NCI-H1092 treated with DMSO at 0.1 percent for 48 hours (cell line): ENCODE data around the gene CACNA1C.

Source experiments
- DNase-seq: peaks from one replicate; lab custom pipeline; 2025; lab: John Stamatoyannopoulos, UW

CACNA1C gene

DNA sequence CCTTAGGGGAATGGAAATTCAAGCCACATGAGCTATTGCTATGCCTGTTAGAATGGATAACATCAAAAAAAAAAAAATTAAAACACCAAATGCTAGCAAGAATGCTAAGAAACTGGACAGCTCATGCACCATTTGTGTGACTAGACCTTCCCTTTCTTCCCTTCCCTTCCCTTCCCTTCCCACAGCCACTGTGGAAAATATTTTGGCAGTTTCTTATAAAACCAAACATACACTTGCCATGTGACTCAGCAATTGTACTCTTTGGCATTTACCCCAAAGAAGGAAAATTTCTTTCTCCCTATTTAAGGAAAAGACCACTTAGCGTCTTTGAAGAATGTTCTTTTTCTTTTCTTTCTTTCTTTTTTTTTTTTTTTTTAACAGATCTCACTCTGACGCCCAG, 692.9 kb downstream of the CACNA1C start:
- DNase-seq = no peak
